Uterine smooth muscle cell (primary cell): ENCODE results near the gene GP1BA. TPM values are rescaled to one million over a fixed set of nuclear protein-coding genes. Genes with fewer than 3 reads are reported as not detected.

ENCODE experiments used
- total RNA-seq: library from RNA; depleted of rRNA; stranded (reverse); fragments of >200 nt; gene quantifications from 2 replicates; pipeline ENCODE4 v1.2.3, GENCODE V29; 2014

GP1BA gene
- total RNA-seq, result not detected in 2 replicates

GRCh38 chr17:4931963-4932362, at the start of gene GP1BA:
Gene GP1BA, plus strand, starts transcription at chr17:4932277. Its CDS starts 328 bp downstream, at chr17:4932605.

GRCh38 chr17:4899341-4900230, 32.5 kb upstream of the GP1BA start, which contains the start of gene C17orf107:
Gene C17orf107, plus strand, starts transcription at chr17:4899536. Its CDS starts 227 bp downstream, at chr17:4899763.

GRCh38 chr17:4903051-4903818, 28.8 kb upstream of the GP1BA start, which contains the start of gene CHRNE:
Gene CHRNE, minus strand, starts transcription at chr17:4903098. Its CDS starts 35 bp downstream, at chr17:4903063.

GRCh38 chr17:4939796-4940554, 7.9 kb downstream of the GP1BA start, which contains the start of the genes RNF167 and SLC25A11:
Gene RNF167, plus strand, starts transcription at chr17:4940268. Its CDS starts 642 bp downstream, at chr17:4940910.
Gene SLC25A11, minus strand, starts transcription at chr17:4940046. Its CDS starts 136 bp downstream, at chr17:4939910.

GRCh38 chr17:4948166-4948930, 16.3 kb downstream of the GP1BA start, which contains the start of gene PFN1:
Gene PFN1, minus strand, starts transcription at chr17:4948530. Its CDS starts 136 bp downstream, at chr17:4948394.

GRCh38 chr17:4950746-4951204, 18.7 kb downstream of the GP1BA start, which contains the start of gene ENO3:
Gene ENO3, plus strand, starts transcription at chr17:4951119. Its CDS starts 711 bp downstream, at chr17:4951830.

GRCh38 chr17:4967539-4968485, 35.7 kb downstream of the GP1BA start, which contains the start of gene SPAG7:
Gene SPAG7, minus strand, starts transcription at chr17:4967817. Its CDS starts 13 bp downstream, at chr17:4967804.

Other genes starting within 250 kb of the GP1BA start
- 30.9 and 33.4 TPM in 2 replicates for gene PELP1, start 228.1 kb upstream of the GP1BA start, total RNA-seq
- 3.5 and 5.2 TPM in 2 replicates for gene ARRB2, start 221.6 kb upstream of the GP1BA start, total RNA-seq
- gene MED11, start 200.8 kb upstream of the GP1BA start, total RNA-seq, result 10.4 and 14.5 TPM in 2 replicates
- gene ZMYND15, start 192.4 kb upstream of the GP1BA start, total RNA-seq, result not detected in 2 replicates
- 0.33 and 1.6 TPM in 2 replicates for gene CXCL16, start 192.3 kb upstream of the GP1BA start, total RNA-seq
- gene TM4SF5, start 160.4 kb upstream of the GP1BA start, total RNA-seq, result not detected in 2 replicates
- 0.11 and 0.12 TPM in 2 replicates for gene VMO1, start 145.9 kb upstream of the GP1BA start, total RNA-seq
- not detected in 2 replicates for gene GLTPD2, start 143.3 kb upstream of the GP1BA start, total RNA-seq
- 166 and 190 TPM in 2 replicates for gene PSMB6, start 136.1 kb upstream of the GP1BA start, total RNA-seq
- 10.5 and 16.7 TPM in 2 replicates for gene PLD2, start 125.1 kb upstream of the GP1BA start, total RNA-seq
- 20.0 and 29.7 TPM in 2 replicates for gene MINK1, start 98.9 kb upstream of the GP1BA start, total RNA-seq
- gene C17orf107, start 32.7 kb upstream of the GP1BA start, total RNA-seq, result 1.5 and 8.2 TPM in 2 replicates
- 0.11 and 0.62 TPM in 2 replicates for gene CHRNE, start 29.2 kb upstream of the GP1BA start, total RNA-seq
- gene SLC25A11, start 7.8 kb downstream of the GP1BA start, total RNA-seq, result 59.5 and 69.3 TPM in 2 replicates
- gene RNF167, start 8.0 kb downstream of the GP1BA start, total RNA-seq, result 13.5 and 14.2 TPM in 2 replicates
- 343 and 788 TPM in 2 replicates for gene PFN1, start 16.3 kb downstream of the GP1BA start, total RNA-seq
- 1.6 and 1.8 TPM in 2 replicates for gene ENO3, start 18.8 kb downstream of the GP1BA start, total RNA-seq
- 53.1 and 59.1 TPM in 2 replicates for gene SPAG7, start 35.5 kb downstream of the GP1BA start, total RNA-seq
- gene CAMTA2, start 55.4 kb downstream of the GP1BA start, total RNA-seq, result 4.6 and 8.6 TPM in 2 replicates
- gene INCA1, start 65.2 kb downstream of the GP1BA start, total RNA-seq, result 0.11 and 0.37 TPM in 2 replicates
- gene KIF1C, start 65.7 kb downstream of the GP1BA start, total RNA-seq, result 49.6 and 70.5 TPM in 2 replicates
- under 0.01 and 0.37 TPM in 2 replicates for gene SLC52A1, start 103.1 kb downstream of the GP1BA start, total RNA-seq
- gene ZFP3, start 146.2 kb downstream of the GP1BA start, total RNA-seq, result 1.7 and 2.9 TPM in 2 replicates
- gene ZNF232, start 179.6 kb downstream of the GP1BA start, total RNA-seq, result 7.0 and 7.3 TPM in 2 replicates
- gene USP6, start 183.8 kb downstream of the GP1BA start, total RNA-seq, result under 0.01 TPM in 2 replicates